HG03571 (cell line): ENCODE results near the gene STAP2.

ENCODE experiments used
- ATAC-seq: cut with Tn5 transposase; IDR thresholded peaks from one replicate; pipeline ENCODE4 v1.9.1; 2021; ENCODE audit not compliant: unreplicated experiment

STAP2 gene

GRCh38 chr19:4327877-4328242 is 10.8 kb downstream of the STAP2 start:
- ATAC-seq = no peak

- ATAC-seq = no peak
These were observed 11.3 kb downstream of the STAP2 start for GRCh38 chr19:4327252-4327876.

- ATAC-seq = no peak
These were observed 11.8 kb downstream of the STAP2 start for GRCh38 chr19:4326837-4327251.

- ATAC-seq = no peak
These were observed 12.3 kb downstream of the STAP2 start for GRCh38 chr19:4326215-4326836.

GRCh38 chr19:4324228-4324627 is 14.4 kb downstream of the STAP2 start:
- ATAC-seq = no peak

GRCh38 chr19:4323692-4324091 is 14.9 kb downstream of the STAP2 start:
- ATAC-seq = no peak

GRCh38 chr19:4322942-4323665 is 15.5 kb downstream of the STAP2 start:
- no peak for ATAC-seq

- ATAC-seq = no peak
These were observed 18.2 kb downstream of the STAP2 start for GRCh38 chr19:4320419-4320818.

GRCh38 chr19:4319067-4319718 is 19.4 kb downstream of the STAP2 start:
- no peak for ATAC-seq

GRCh38 chr19:4318460-4318859 is 20.2 kb downstream of the STAP2 start:
- no peak for ATAC-seq

- ATAC-seq = no peak
These were observed 21.7 kb downstream of the STAP2 start for GRCh38 chr19:4316956-4317355.

- no peak for ATAC-seq
These were observed 24.7 kb downstream of the STAP2 start for GRCh38 chr19:4313847-4314490.

GRCh38 chr19:4310247-4311121 is 28.1 kb downstream of the STAP2 start:
- no peak for ATAC-seq

- ATAC-seq = no peak
These were observed 33.0 kb downstream of the STAP2 start for GRCh38 chr19:4305659-4306058.

GRCh38 chr19:4305257-4305612 is 33.4 kb downstream of the STAP2 start:
- no peak for ATAC-seq

GRCh38 chr19:4304538-4305256 is 33.9 kb downstream of the STAP2 start, which contains the start of gene FSD1:
Gene FSD1, plus strand, starts transcription at chr19:4304598. Its CDS starts 149 bp downstream, at chr19:4304747.
- ATAC-seq = no peak

GRCh38 chr19:4303819-4304537 is 34.6 kb downstream of the STAP2 start:
- no peak for ATAC-seq

GRCh38 chr19:4302243-4302640 is 36.4 kb downstream of the STAP2 start, which contains the start of gene TMIGD2:
Gene TMIGD2, minus strand, starts transcription at chr19:4302389. Its CDS starts 4 bp downstream, at chr19:4302385.
- ATAC-seq = no peak
